Measurements from ENCODE around the gene DPYSL4.
"Not testable (repeated sequence)": the region's sequence is repeated elsewhere in the genome, so short reads cannot be mapped to it uniquely, and the experiment has no call there.

The DPYSL4 gene

DNA sequence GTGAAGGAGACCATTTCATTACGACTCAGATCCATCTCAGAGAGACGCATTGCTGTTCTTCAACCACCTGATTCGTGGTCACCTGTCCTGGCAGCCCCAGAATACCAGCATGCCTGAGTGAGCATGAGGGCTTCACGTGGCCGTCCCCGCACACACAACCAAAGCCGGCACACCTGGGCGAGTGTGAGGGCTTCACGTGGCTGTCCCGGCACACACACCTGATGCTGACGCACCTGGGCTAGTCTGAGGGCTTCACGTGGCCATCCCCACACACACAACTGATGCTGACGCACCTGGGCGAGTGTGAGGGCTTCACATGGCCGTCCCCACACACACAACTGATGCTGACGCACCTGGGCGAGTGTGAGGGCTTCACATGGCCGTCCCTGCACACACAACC is 34.2 kb downstream of the DPYSL4 start:
- not testable (repeated sequence) for H3K36me3 ChIP-seq (ENCODE audit: insufficient read depth, low read length); H3K9me3 ChIP-seq (ENCODE audit: control insufficient read depth, insufficient read depth, low read length); H3K9ac ChIP-seq (ENCODE audit: low read depth, low read length); H3K4me1 ChIP-seq (ENCODE audit: insufficient read depth, low read length)

DNA sequence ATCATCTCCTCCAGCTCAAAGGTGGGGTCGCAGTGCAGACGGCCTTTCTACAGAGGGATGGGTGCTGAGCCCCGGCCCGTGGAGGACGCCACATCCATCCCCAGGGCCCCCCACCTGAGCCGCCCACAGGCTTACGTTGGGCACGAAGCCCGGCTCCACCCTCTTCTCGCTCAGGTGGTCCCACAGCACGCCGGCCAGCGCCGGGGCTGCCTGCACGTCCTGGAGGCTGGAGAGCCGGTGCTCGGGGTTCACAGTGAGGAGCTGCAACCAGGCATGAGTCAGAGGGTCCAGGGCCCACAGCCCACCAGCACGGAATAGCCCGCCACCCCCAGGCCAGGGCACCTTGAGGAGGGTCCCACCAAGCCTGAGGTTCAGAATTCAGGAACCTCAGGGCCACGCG is 36.0 kb downstream of the DPYSL4 start:
- Histone ChIP-seq H3K36me3 (ENCODE audit: insufficient read depth, low read length) (no peaks in the 10 kb centered on the region), H3K4me1 (ENCODE audit: insufficient read depth, low read length) (no peaks in the 10 kb centered on the region), H3K9me3 (ENCODE audit: control insufficient read depth, insufficient read depth, low read length) (no peaks in the 10 kb centered on the region), H3K9ac (ENCODE audit: low read depth, low read length) (no peak overlapping the region)

DNA sequence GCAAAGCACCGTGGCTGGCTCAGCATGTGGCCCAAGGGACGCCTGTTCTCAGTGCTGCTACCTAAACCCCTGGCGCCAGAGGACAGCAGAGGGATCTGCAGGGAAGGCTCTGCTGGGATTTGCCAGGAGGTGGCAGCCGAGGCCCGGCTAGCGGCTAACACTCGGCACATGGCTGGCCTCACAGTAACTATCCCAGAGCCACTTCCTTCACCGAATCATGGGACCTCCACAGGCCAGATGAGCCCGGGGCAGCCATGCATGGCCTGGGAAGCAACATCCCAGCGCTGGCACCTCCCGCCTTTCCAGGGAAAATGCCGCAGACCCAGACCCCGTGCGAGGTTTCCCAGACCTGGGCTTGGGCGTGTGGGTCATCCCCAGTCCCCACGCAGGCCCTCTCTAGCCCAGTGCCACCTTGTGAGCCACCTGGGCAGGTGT is 36.4 kb downstream of the DPYSL4 start:
- Histone ChIP-seq H3K36me3 (ENCODE audit: insufficient read depth, low read length) (no peaks in the 10 kb centered on the region), H3K9ac (ENCODE audit: low read depth, low read length) (no peak overlapping the region), H3K4me1 (ENCODE audit: insufficient read depth, low read length) (no peaks in the 10 kb centered on the region)

DNA sequence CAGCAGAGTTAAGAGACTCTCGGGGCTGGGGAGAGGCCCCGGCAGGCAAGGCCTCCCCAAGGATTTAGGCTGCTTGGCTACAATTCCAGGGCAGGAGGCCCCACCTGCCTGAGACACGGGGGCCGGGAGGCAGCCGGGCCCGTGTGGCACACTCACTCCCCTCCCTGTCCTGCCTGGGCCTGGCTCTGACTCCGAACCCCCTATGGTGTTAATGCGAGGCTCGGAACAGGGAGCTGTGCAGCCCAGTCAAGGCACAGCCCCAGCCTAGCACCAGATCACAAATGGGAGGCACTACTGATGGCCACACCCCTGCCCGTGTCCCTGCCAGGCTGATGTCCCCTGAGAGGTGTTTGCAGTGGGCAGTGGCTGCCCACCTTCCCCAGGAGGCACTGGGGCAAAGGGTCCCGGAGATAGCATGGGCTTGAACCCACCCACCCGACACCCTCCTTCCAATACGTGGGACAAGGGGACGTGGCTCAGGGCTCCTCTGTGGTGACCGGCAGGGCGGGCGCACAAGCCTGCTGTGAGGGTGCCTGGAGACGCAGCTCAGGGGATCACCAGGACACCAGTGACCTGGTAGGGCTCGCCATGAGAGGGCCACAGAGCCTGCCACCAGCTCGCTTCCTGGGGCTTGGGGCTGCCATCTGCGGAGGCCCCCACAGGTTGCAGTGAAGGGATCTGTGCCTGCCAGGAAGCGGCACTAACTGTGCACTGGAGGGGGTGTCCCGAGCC is 37.0 kb downstream of the DPYSL4 start:
- Histone ChIP-seq H3K4me1 (ENCODE audit: insufficient read depth, low read length) (no peaks in the 10 kb centered on the region), H3K9me3 (ENCODE audit: control insufficient read depth, insufficient read depth, low read length) (no peaks in the 10 kb centered on the region), H3K36me3 (ENCODE audit: insufficient read depth, low read length) (no peaks in the 10 kb centered on the region), H3K9ac (ENCODE audit: low read depth, low read length) (no peak overlapping the region)

More for the DNA sequence above, 36.4 kb downstream of the DPYSL4 start:
- H3K9me3 ChIP-seq (ENCODE audit: control insufficient read depth, insufficient read depth, low read length) = no peaks in the 10 kb centered on the region

DNA sequence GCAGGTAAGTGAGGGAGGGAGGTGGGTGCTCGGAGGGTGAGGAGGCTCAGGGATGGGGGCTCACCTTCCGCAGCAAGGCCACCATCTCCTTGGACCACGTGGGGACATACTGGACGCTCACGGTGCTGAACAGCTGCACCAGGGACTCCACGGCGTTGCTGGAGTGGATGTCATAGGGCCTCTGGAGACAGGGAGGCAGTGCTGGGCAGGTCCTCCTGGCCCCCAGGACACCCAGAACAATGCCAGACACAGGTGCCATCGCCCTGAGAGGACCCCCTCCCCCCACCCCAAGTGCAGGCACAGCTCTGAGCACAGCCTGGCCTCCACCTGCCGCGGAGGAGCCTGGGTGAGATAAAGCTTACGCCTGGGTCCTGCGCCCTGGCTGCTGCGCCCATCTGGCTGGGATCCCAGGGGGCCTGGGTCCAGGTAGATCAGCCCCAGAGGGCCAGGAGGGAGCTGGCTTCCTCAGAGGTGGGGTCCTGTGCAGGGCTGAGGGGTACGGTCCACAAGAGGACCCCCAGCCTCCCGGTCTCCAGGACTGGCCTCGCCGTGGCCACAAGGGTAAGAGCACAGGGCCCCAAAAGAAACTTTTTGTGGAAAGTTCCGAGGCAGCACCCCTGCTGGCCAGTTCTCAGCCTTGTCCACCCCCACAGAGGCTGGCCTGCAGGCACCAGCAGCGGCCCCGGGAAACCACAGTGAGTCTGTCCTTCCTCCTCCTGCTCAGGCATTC is 37.8 kb downstream of the DPYSL4 start:
- no peaks in the 10 kb centered on the region for H3K9me3 ChIP-seq (ENCODE audit: control insufficient read depth, insufficient read depth, low read length)

DNA sequence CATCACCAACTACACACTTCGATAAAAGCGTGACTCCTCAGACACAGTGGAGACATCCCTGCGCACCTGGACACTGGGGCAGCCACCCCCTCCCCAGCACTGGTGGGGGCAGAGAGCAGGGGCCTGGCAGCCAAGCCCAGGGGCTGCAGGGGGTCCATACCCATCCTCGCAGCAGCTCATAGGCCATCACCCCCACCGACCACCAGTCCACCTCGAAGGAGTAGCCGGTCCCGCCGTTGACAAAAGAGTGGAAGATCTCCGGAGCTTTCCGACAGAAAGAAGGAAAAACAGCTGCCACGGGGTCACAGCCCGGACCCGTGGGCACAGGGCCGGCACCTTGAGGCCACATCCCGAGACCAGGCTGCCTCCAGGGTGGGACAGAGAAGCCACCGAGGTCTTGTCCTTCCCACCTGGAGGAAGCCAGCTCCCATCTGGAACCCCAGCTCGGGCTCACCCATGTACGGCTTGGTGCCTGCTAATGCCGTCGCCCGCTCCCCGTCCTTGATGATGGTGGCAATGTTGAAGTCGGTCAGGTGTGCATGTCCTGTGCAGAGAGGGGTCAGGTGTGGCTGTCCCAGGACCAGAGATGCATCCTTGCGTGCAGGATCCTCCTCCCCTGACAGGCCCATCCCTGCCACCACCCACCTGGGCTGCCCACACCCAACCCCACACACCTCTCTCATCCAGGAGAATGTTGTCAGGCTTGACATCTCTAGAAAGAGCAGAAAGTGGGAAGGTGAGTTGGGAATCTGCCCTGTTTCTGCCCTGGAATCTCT is 38.5 kb downstream of the DPYSL4 start:
- Histone ChIP-seq H3K4me1 (ENCODE audit: insufficient read depth, low read length) (no peaks in the 10 kb centered on the region; the same call in 1 of the 2 replicates), H3K36me3 (ENCODE audit: insufficient read depth, low read length) (no peaks in the 10 kb centered on the region), H3K9ac (ENCODE audit: low read depth, low read length) (no peak overlapping the region), H3K9me3 (ENCODE audit: control insufficient read depth, insufficient read depth, low read length) (no peaks in the 10 kb centered on the region)

More for the DNA sequence above, 37.8 kb downstream of the DPYSL4 start:
- no peaks in the 10 kb centered on the region; the same call in 1 of the 2 replicates for H3K4me1 ChIP-seq (ENCODE audit: insufficient read depth, low read length)
- H3K9ac ChIP-seq (ENCODE audit: low read depth, low read length) = no peak overlapping the region
- no peaks in the 10 kb centered on the region for H3K36me3 ChIP-seq (ENCODE audit: insufficient read depth, low read length)

DNA sequence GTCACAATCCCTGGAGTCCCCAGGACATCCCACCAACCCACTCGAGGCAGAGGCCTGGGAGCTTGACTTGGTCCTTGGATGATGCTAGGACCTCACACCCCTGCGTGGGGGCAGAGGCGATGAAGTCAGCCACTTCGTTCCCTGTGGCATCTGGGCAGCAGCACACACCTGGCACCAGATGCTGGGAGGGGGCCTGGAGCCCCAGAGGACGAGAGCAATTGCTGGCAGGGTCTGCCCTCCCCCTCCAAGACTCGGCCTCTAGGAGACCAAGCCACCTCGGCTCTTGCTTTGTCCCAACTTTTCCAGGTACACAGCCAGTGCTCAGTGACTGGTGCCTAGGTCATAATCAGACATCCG is 39.1 kb downstream of the DPYSL4 start:
- Histone ChIP-seq H3K36me3 (ENCODE audit: insufficient read depth, low read length) (no peaks in the 10 kb centered on the region), H3K9ac (ENCODE audit: low read depth, low read length) (no peak overlapping the region), H3K9me3 (ENCODE audit: control insufficient read depth, insufficient read depth, low read length) (no peaks in the 10 kb centered on the region), H3K4me1 (ENCODE audit: insufficient read depth, low read length) (no peaks in the 10 kb centered on the region; the same call in 1 of the 2 replicates)

DNA sequence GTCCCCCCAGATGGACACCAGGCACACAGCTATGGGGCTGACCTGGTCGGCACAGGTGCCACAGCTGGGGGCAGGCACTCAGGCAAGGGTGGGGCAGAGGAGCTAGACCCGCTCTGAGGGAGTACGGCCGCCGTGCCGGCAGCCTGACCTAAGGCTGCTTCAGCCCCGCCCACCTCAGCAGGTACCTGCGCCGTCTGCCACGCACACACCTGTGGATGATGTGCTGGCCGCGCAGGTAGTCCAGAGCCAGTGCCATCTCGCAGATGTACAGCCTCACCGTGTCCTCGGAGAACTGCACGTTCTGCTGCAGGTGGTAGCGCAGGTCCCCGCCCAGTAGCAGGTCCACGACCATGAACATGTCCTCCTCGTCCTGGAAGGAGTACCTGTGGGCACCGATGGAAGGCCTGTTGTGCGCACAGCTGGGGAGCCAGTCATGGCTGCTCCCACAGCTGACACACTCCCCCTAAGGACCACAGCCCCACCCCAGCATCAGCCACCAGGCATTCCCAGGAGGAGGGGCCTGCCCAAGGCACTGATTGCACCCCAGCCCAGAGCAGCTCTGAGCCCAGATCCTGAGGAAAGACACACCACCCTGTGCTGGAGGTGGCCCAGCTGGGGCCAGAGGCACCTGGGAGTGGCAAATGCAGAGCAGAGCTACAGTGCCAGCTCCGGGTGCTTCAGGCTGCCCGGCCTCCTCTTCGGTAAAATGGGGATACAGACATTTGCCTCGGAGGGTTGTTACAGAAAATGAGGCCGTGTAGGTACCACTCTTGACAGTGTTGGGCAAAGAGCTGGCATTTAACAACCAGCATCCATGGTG is 40.0 kb downstream of the DPYSL4 start:
- no peaks in the 10 kb centered on the region for H3K36me3 ChIP-seq (ENCODE audit: insufficient read depth, low read length)
- H3K9me3 ChIP-seq (ENCODE audit: control insufficient read depth, insufficient read depth, low read length) = no peaks in the 10 kb centered on the region
- H3K4me1 ChIP-seq (ENCODE audit: insufficient read depth, low read length) = no peaks in the 10 kb centered on the region; the same call in 1 of the 2 replicates
- no peak overlapping the region for H3K9ac ChIP-seq (ENCODE audit: low read depth, low read length)

DNA sequence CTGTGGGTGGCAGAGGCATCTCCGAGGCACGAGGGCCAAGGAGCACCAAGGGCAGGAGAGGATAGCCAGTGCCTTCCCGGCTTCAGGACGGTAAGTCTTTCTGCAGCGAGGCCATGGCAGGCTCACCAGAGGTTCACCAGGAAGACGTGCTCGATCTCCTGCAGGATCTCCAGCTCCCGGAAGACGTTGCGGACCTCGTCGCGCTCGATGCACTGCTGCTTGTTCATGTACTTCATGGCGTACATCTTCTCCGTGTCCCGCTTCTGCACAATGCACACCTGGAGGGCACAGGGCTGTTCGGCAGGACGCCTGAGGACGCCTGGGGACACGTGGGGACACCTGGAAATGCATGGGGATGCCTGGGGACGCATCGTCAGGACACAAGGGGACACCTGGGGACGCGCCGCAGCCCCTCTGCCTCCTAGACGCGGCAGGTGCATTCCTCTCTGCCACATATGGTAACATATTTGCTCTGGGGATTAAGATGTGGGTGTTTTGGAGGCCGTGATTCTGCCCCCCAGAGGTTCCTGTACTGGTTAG is 41.2 kb downstream of the DPYSL4 start:
- no peaks in the 10 kb centered on the region for H3K36me3 ChIP-seq (ENCODE audit: insufficient read depth, low read length)
- H3K9ac ChIP-seq (ENCODE audit: low read depth, low read length) = no peak overlapping the region
- no peaks in the 10 kb centered on the region for H3K9me3 ChIP-seq (ENCODE audit: control insufficient read depth, insufficient read depth, low read length)
- H3K4me1 ChIP-seq (ENCODE audit: insufficient read depth, low read length) = no peaks in the 10 kb centered on the region; the same call in 1 of the 2 replicates

DNA sequence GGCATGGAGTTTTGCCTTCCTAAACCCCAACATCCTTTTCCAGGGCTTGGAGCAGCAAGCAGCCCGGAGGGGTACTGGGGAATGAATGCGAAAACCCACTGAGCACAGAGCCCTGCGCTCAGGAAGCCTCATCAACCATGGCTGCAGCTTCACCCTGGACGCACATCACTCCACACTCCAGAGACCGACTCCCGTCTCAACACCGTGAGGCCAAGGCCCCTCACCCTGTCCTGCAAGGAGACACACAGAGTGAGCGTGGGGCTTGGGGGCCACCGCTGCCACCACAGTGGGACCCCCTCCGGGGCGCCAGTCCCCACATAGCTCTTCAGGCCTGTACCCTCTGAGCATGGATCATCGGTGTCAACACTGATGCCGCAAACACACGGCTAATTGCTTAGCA is 41.9 kb downstream of the DPYSL4 start:
- H3K9ac ChIP-seq (ENCODE audit: low read depth, low read length) = no peak overlapping the region
- no peaks in the 10 kb centered on the region for H3K36me3 ChIP-seq (ENCODE audit: insufficient read depth, low read length)
- no peaks in the 10 kb centered on the region; the same call in 1 of the 2 replicates for H3K4me1 ChIP-seq (ENCODE audit: insufficient read depth, low read length)
- no peaks in the 10 kb centered on the region for H3K9me3 ChIP-seq (ENCODE audit: control insufficient read depth, insufficient read depth, low read length)

DNA sequence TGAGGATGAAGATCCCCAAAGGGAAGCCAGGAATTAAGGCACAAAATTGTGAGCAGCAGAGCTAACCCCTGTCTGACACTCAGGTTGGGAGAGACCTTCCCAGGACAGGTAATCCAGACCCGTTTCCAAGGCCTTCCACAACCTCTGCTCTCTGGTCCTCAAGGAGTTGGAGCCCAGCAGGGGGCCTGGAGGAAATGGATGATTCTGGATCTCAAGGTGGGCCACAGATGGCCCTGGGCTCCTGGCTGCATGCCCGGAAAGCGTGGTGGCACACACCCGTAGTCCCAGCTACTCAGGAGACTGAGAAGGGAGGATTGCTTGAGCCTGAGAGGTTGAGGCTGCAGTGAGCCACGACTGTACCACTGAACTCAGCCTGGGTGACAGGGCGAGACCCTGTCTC is 42.3 kb downstream of the DPYSL4 start:
- Histone ChIP-seq H3K9me3 (ENCODE audit: control insufficient read depth, insufficient read depth, low read length) (no peaks in the 10 kb centered on the region), H3K36me3 (ENCODE audit: insufficient read depth, low read length) (no peaks in the 10 kb centered on the region), H3K9ac (ENCODE audit: low read depth, low read length) (no peak overlapping the region), H3K4me1 (ENCODE audit: insufficient read depth, low read length) (no peaks in the 10 kb centered on the region; the same call in 1 of the 2 replicates)

DNA sequence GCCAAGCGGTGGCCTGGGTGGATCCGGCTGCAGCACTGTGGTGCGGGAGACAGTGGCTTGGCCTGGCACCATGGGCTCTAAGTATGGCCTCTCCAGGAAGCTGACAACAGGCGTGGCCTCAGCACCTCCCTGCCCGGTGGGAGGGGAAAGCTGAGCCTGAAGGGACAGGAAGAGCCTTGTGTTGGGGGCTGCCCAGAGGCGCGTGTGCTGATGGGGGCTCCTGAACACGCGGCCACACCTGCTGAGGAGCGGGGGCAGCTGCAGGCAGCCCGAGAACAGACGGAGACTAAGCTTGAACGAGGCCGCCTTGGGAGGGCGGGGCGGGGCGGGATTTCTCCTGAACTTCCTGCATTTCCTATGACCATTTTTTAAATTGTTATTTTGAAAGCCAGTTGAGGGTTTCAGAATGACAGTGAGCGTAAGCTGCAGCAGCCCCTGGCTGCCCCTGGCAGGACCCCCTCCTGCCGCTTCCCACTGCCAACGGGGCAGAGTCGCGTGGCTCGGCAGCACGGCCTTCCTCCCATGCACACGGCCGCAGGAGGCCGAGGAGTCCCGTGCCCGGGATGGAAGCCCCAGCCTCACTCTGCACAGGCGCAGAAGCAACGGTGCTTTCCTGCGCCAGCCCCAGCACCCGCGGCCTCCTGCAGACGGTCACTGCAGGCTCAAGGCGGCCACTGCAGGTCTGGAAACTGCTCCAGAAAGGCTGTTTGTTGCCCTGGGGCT is 43.2 kb downstream of the DPYSL4 start:
- H3K9me3 ChIP-seq (ENCODE audit: control insufficient read depth, insufficient read depth, low read length) = no peaks in the 10 kb centered on the region
- no peaks in the 10 kb centered on the region for H3K36me3 ChIP-seq (ENCODE audit: insufficient read depth, low read length)
- no peaks in the 10 kb centered on the region; the same call in 1 of the 2 replicates for H3K4me1 ChIP-seq (ENCODE audit: insufficient read depth, low read length)
- no peak overlapping the region for H3K9ac ChIP-seq (ENCODE audit: low read depth, low read length)

DNA sequence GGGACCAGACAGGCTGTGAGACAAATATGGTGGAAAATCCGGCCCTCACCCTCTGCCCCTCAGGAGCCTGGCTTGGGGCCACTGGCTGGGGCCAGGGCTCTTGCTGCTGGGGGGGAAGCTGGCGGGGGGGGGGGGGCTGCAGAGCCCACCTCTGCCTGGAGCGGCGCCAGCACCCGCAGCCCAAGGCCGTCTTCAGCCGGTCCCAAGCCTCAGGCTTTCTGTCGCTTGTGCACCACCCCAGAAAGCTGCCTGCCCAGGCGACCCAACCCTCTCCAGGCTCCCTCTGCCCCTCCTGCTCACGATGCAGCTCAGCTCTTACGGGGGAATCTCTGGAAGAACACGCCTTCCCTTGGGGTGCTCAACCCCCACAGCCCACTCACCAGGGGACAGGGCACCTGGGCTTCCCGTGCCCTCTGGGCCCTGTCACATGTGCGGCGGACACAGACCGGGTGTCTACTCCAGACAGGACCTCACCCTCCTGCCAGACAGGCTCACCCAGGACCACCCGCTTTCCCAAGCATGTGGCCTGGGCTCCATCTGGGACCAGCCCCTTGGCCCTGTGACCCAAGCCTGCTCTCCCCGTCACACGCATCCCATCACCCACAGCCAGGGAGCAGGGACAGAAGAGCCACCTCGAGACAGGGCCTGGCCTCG is 43.9 kb downstream of the DPYSL4 start:
- Histone ChIP-seq H3K4me1 (ENCODE audit: insufficient read depth, low read length) (no peaks in the 10 kb centered on the region; the same call in 1 of the 2 replicates), H3K9ac (ENCODE audit: low read depth, low read length) (no peak overlapping the region), H3K9me3 (ENCODE audit: control insufficient read depth, insufficient read depth, low read length) (no peaks in the 10 kb centered on the region), H3K36me3 (ENCODE audit: insufficient read depth, low read length) (no peaks in the 10 kb centered on the region)
